HFFc6 (cell line): ENCODE measurements around the gene LARP1. TPM values are rescaled to one million over a fixed set of nuclear protein-coding genes. Genes with fewer than 3 reads are reported as not detected.

Source experiments
- DNase-seq: peaks from one replicate; pipeline ENCODE4 v3.0.0-alpha.2; 2018
- H3K27ac Mint-ChIP-seq: 2 replicates; pipeline ENCODE4 v1.8.0; 2020; ENCODE audit warnings: mild to moderate bottlenecking, mixed read lengths
- H3K27me3 Mint-ChIP-seq: 2 replicates; pipeline ENCODE4 v1.8.0; 2021; ENCODE audit warnings: mild to moderate bottlenecking, moderate library complexity, mixed read lengths; ENCODE audit not compliant: insufficient read depth
- H3K36me3 Mint-ChIP-seq: 2 replicates; pipeline ENCODE4 v1.8.0; 2021; ENCODE audit warnings: low read depth, mixed read lengths
- H3K4me1 Mint-ChIP-seq: 2 replicates; pipeline ENCODE4 v1.8.0; 2020; ENCODE audit warnings: low read depth, mixed read lengths
- H3K4me3 Mint-ChIP-seq: 2 replicates; pipeline ENCODE4 v1.8.0; 2020; ENCODE audit warnings: mild to moderate bottlenecking, moderate library complexity, mixed read lengths
- H3K9me3 Mint-ChIP-seq: 2 replicates; pipeline ENCODE4 v1.8.0; 2020; ENCODE audit warnings: mild to moderate bottlenecking, mixed read lengths
- total RNA-seq, 6 experiments: library from RNA; stranded (reverse); fragmentation: NEBNext Ultra II Directional; extraction: Animal tissue kit (Norgen Biotek cat#: 25700); gene quantifications; 2 replicates in 1 of 6; 3 replicates in 5 of 6; pipeline ENCODE4 v1.2.3, GENCODE V29; 2021
- TF ChIP-seq, protein P1 (sequence below): fragments of 200-600 bp; sonication (generic); IDR thresholded peaks from 2 replicates; pipeline ENCODE4 v1.5.0; 2021; ENCODE audit warnings: antibody characterized with exemption, mild to moderate bottlenecking

The LARP1 gene
- total RNA-seq, 6 experiments from 2014 or later = 204 to 228 (median 208) TPM

DNA sequence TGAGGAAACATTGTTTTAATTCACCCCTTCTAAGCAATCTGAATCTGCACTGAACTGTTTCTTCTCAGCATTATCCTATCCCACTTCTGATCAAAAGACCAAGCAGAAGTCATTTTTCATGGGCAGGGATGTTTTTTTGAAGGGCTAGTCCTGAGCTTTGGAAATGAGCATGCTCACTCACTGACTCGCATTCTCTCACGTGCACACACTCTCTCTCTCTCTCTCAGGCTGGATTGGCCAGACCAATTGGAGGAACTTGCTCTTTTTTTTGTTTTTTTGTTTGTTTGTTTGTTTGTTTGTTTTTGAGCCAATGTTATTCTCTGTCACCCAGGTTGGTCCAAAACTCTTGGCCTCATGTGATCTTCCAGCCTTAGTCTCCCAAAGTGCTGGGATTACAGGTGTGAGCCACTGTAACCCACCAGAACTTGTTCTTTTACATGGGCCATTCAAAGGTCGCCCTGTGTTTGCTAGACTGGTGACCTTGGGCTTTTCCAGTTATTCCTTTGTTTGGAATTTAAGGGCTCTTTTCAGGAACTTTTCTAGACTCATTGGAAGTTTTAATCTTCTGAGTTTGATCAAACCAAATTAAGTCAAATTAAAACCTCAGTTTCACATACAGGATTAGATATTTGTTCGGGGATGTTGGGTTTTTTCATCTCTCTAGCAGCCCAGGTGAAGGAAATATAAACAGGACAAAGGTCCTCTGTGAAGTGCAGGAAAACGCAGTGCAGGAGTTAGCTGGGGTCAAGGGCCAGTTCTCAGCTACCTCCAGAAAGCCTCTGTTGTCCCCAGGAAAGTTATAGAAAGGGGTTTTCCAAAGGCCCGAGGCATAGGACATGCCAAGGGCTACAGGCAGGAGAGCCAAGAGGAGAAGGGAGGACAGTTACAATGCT lies 82.1 kb downstream of the LARP1 start:
- no peak for DNase-seq
- TF ChIP-seq, protein P1, sequence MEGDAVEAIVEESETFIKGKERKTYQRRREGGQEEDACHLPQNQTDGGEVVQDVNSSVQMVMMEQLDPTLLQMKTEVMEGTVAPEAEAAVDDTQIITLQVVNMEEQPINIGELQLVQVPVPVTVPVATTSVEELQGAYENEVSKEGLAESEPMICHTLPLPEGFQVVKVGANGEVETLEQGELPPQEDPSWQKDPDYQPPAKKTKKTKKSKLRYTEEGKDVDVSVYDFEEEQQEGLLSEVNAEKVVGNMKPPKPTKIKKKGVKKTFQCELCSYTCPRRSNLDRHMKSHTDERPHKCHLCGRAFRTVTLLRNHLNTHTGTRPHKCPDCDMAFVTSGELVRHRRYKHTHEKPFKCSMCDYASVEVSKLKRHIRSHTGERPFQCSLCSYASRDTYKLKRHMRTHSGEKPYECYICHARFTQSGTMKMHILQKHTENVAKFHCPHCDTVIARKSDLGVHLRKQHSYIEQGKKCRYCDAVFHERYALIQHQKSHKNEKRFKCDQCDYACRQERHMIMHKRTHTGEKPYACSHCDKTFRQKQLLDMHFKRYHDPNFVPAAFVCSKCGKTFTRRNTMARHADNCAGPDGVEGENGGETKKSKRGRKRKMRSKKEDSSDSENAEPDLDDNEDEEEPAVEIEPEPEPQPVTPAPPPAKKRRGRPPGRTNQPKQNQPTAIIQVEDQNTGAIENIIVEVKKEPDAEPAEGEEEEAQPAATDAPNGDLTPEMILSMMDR = no peak
- no peak overlapping the region for H3K27ac Mint-ChIP-seq
- H3K4me1 Mint-ChIP-seq = peaks cover 18% of the 10 kb centered on the region
- no peaks in the 10 kb centered on the region; the same call in none of the 2 replicates for H3K27me3 Mint-ChIP-seq
- H3K4me3 Mint-ChIP-seq = no peak overlapping the region
- no peaks in the 10 kb centered on the region for H3K36me3 Mint-ChIP-seq
- H3K9me3 Mint-ChIP-seq = no peaks in the 10 kb centered on the region

DNA sequence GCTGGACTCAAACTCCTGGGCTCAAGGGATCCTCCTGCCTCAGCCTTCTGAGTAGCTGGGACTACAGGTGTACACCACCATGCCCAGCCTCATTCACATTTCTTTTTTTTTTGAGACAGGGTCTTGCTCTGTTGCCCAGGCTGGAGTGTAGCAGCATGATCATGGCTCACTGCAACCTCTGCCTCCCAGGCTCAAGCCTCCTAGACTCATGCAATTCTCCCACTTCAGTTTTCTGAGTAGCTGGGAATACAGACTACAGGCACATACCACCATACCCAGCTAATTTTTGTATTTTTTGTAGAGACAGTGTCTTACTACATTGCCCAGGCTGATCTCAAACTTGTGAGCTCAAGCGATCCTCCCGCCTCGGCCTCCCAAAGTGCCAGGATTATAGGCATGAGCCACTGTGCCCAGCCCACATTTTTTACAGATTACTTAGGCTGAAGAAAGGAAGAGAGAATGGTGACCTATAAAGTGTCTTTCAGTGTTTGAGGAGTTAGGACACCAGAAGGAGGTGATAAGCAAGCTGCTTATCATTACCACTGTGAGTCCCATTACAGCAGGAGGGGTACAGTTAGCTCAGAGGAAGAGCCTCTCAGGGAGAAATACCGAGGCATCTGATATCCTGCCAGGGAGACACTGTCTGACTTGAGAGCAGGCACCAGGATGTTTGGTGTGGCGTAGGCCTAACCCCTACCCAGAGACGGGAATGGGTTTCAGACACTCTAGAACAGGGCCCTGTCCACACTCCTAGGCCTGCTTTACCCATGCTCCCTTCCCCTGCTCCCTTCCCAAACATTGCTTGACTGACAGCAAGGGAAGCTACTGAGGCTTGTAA lies 85.5 kb downstream of the LARP1 start:
- no peaks in the 10 kb centered on the region for H3K9me3 Mint-ChIP-seq

DNA sequence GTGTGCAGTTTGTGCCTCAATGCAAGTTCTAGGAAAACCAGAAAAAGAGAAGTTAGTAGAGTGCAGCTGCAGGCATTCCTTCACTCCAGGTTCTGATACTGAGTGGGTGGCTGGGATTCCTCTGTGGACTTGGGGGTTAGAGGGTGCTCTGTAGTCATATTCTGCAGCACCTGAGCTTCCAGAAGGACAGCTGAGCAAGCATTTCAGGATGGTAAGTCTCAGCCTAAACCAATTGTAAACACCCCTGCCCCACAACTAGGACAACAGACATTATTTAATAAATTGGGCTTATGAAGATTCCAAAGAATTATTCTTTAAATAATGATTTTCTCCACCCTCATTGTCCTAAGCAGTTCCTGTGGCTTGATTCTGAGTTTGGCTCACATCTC lies 86.1 kb downstream of the LARP1 start:
- TF ChIP-seq, protein P1 = no peak
- no peaks in the 10 kb centered on the region for H3K9me3 Mint-ChIP-seq

More for the DNA sequence above, 85.5 kb downstream of the LARP1 start:
- TF ChIP-seq, protein P1 = no peak
- DNase-seq = no peak
- no peaks in the 10 kb centered on the region for H3K36me3 Mint-ChIP-seq
- H3K27me3 Mint-ChIP-seq = no peaks in the 10 kb centered on the region; the same call in none of the 2 replicates
- peak overlapping the region; percentile 7; the same call in 1 of the 2 replicates for H3K27ac Mint-ChIP-seq
- H3K4me1 Mint-ChIP-seq = 0 out of 2 replicates have a peak, but pooled peaks cover 6% of the 10 kb centered on the region
- H3K4me3 Mint-ChIP-seq = no peak overlapping the region

DNA sequence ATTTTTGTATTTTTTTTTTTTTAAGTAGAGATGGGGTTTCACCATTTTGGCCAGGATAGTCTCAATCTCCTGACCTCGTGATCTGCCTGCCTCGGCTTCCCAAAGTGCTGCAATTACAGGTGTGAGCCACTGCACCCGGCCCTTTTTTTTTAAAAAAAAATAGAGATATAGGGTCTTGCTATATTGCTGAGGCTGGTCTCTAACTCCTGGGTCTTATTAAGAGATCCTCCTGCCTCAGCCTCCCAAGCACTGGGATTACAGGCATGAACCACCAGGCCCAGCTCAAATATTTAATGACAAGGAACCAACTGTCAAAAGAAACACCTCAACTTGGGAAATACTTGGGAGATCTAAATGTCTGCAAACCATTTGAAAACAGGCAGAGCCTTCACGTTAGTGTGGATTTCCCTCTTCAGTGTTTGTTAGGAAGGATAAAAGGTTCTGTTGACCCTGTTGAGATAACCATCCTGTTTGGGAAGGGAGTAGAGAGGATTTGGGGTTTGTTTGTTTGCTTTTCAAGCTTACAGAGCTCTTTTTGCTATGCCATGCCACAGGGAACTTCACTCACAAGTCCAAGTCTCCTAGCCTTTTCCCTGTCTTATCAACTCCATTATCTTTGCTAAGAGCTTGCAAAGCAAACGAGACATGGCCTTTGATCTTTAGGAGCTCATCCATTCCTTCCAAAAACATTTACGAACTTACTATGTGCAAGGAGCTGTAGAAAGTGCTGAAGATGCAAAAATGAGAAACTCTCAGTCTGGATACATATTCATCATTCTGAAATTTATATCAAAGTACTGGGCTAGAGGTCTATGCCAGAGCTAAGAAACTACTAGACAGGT lies 87.7 kb downstream of the LARP1 start:
- Mint-ChIP-seq H3K27me3 (no peaks in the 10 kb centered on the region; the same call in none of the 2 replicates), H3K9me3 (no peaks in the 10 kb centered on the region), H3K4me1 (0 out of 2 replicates have a peak, but pooled peaks cover 6% of the 10 kb centered on the region), H3K36me3 (no peaks in the 10 kb centered on the region), H3K27ac (no peak overlapping the region), H3K4me3 (no peak overlapping the region)
- TF ChIP-seq, protein P1 = no peak
- no peak for DNase-seq

More for the DNA sequence above, 86.1 kb downstream of the LARP1 start:
- Mint-ChIP-seq H3K36me3 (no peaks in the 10 kb centered on the region), H3K4me3 (no peak overlapping the region), H3K27ac (no peak overlapping the region), H3K4me1 (0 out of 2 replicates have a peak, but pooled peaks cover 6% of the 10 kb centered on the region), H3K27me3 (no peaks in the 10 kb centered on the region; the same call in none of the 2 replicates)
- DNase-seq = no peak

DNA sequence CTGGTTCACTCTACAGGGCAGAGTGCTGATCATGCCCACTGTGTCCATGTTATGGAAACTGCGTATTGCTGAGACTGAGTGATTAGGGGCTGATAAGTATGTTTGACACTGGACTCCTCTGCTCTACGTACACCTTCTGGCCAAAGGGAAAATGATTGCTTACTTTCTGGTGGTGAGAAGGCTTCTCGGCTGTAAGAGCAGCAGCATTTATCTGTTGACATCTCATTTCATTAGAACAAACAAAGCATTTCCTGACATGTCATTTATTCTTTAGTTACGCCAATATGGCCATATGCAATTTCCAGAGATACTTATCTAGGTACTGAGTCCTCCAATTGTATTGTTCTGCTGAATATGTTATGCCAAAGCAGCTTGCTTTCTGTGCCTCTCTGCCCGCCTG lies 89.6 kb downstream of the LARP1 start:
- Mint-ChIP-seq H3K9me3 (no peaks in the 10 kb centered on the region), H3K4me3 (no peak overlapping the region), H3K36me3 (no peaks in the 10 kb centered on the region), H3K27ac (no peak overlapping the region), H3K4me1 (peaks cover 13% of the 10 kb centered on the region), H3K27me3 (no peaks in the 10 kb centered on the region; the same call in 1 of the 2 replicates)
- TF ChIP-seq, protein P1 = no peak
- no peak for DNase-seq
